SK-N-SH treated with all-trans-retinoic acid at 6 μM for 48 hours (cell line): ENCODE measurements around the gene PAMR1.

Experiments
- RARB ChIP-seq: fragments of 250-450 bp; sonication (Bioruptor Pico); IDR thresholded peaks from 2 replicates; pipeline ENCODE4 v1.8.0; 2021; ENCODE audit warnings: mild to moderate bottlenecking, moderate library complexity
- ZFP30 ChIP-seq: fragments of 450-650 bp; formaldehyde crosslinking; IDR thresholded peaks from 2 replicates; pipeline ENCODE4 v1.5.0; 2022; ENCODE audit warnings: mild to moderate bottlenecking, moderate library complexity

DNA sequence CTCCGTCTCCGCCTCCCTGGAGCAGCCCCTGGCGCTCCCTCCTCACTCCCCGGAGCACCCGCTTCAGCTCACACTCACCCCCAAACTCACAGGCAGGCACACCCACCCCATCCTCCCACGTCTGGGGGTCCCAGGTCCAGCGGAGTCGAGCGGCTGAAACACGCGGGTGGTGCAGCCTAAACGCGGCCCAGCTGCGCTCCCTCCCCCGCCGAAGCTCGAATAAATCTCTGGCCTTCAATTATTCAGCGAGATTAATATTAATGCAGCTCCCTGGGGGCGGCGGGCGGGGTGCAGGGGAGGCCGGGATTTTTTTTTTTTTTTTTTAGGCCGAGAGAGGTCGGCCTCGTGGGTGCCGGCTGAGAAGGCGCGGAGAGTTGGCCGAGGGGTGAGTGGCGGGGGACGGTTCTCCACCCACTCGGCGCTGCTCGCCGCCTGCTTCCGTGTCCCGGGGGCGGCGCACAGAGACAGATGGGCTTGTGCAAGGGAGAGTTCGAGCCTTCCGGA lies 105.5 kb downstream of the PAMR1 start:
- TF ChIP-seq RARB (CRISPR knock-in tag): no peak
- TF ChIP-seq ZFP30 (CRISPR knock-in tag): no peak
